Suprapubic skin (tissue), 4 donors: ENCODE data around the gene AHCYL1.

Experiments
- EP300 ChIP-seq: sonication (generic); formaldehyde crosslinking; IDR thresholded peaks from one replicate; pipeline ENCODE4 v1.6.1; 2017; ENCODE audit warnings: antibody characterized with exemption
- POLR2A ChIP-seq, 2 donors: fragments of 450-650 bp; IDR thresholded peaks; one replicate each; pipeline ENCODE4 v1.6.1; 2017; ENCODE audit warnings: antibody characterized with exemption in 2 of 2, mild to moderate bottlenecking in 2 of 2, moderate library complexity in 2 of 2
- POLR2AphosphoS5 ChIP-seq, 3 donors: sonication (generic); formaldehyde crosslinking; IDR thresholded peaks; one replicate each; pipeline ENCODE4 v1.6.1; 2017; ENCODE audit warnings: antibody characterized with exemption in 3 of 3
- TF ChIP-seq, protein P1 (sequence below), 2 donors: fragments of 200-600 bp in 1 of 2; fragments of 450-650 bp in 1 of 2; sonication (generic) in 1 of 2; IDR thresholded peaks; one replicate each; pipeline ENCODE4 v1.5.1; 2016 to 2019; ENCODE audit warnings: antibody characterized with exemption in 2 of 2, mild to moderate bottlenecking in 1 of 2, moderate library complexity in 1 of 2

- TF ChIP-seq, protein P1, sequence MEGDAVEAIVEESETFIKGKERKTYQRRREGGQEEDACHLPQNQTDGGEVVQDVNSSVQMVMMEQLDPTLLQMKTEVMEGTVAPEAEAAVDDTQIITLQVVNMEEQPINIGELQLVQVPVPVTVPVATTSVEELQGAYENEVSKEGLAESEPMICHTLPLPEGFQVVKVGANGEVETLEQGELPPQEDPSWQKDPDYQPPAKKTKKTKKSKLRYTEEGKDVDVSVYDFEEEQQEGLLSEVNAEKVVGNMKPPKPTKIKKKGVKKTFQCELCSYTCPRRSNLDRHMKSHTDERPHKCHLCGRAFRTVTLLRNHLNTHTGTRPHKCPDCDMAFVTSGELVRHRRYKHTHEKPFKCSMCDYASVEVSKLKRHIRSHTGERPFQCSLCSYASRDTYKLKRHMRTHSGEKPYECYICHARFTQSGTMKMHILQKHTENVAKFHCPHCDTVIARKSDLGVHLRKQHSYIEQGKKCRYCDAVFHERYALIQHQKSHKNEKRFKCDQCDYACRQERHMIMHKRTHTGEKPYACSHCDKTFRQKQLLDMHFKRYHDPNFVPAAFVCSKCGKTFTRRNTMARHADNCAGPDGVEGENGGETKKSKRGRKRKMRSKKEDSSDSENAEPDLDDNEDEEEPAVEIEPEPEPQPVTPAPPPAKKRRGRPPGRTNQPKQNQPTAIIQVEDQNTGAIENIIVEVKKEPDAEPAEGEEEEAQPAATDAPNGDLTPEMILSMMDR (IDR thresholded peaks at IDR 0.05), result no peak
- TF ChIP-seq POLR2A (IDR thresholded peaks at IDR 0.05) (no peak), POLR2AphosphoS5 (IDR thresholded peaks at IDR 0.05) (no peak), EP300 (no peak)
Measured at GRCh38 chr1:110032327-110032726, 47.8 kb downstream of the AHCYL1 start.
